ENCODE measurements around the gene ATP6V1G3. TPM values are rescaled to one million over a fixed set of nuclear protein-coding genes. Genes with fewer than 3 reads are reported as not detected.
"Not testable (repeated sequence)": the region's sequence is repeated elsewhere in the genome, so short reads cannot be mapped to it uniquely, and the experiment has no call there.

Gene ATP6V1G3
- total RNA-seq, 4 donors from 2014 or later = not detected

GRCh38 chr1:198480876-198481275 is 59.6 kb downstream of the ATP6V1G3 start:
- DNase-seq = no peak
- TF ChIP-seq POLR2A (IDR thresholded peaks at IDR 0.05) (no peak), CTCF (IDR thresholded peaks at IDR 0.05) (no peak), EP300 (IDR thresholded peaks at IDR 0.05; ENCODE audit: low read depth) (no peak), POLR2AphosphoS5 (IDR thresholded peaks at IDR 0.05) (no peak)
- in situ Hi-C loops (cut with MboI; ENCODE audit: low pct_ligation_motif_present in 1 of 4, low pct_unique_long_range_greater_than_20kb in 1 of 4, low sequenced_read_pairs in 3 of 4) (no loop called here), intact Hi-C loops (cut with DNase I; ENCODE audit: low total_unique reads) (no loop called here)
- peaks cover 0 to 20% (median 0%) of the 10 kb centered on the region in 4 donors for H3K4me1 ChIP-seq
- no peaks in the 10 kb centered on the region for H3K27me3 ChIP-seq
- no peaks in the 10 kb centered on the region for H3K36me3 ChIP-seq
- H3K4me3 ChIP-seq = no peak overlapping the region
- no peaks in the 10 kb centered on the region for H3K9me3 ChIP-seq
- 44 to 57% methylated on average over 2 of the region's 2 CpGs for WGBS, 2 donors (ENCODE audit: low coverage in 1 of 2)
- peak overlapping the region in 3 of 4 donors; percentile 14 to 44 (median 17) for H3K27ac ChIP-seq

- H3K27ac ChIP-seq; H3K4me3 ChIP-seq; H3K27me3 ChIP-seq; H3K9me3 ChIP-seq; H3K36me3 ChIP-seq; in situ Hi-C loops (cut with MboI; ENCODE audit: low pct_ligation_motif_present in 1 of 4, low pct_unique_long_range_greater_than_20kb in 1 of 4, low sequenced_read_pairs in 3 of 4); DNase-seq; intact Hi-C loops (cut with DNase I; ENCODE audit: low total_unique reads): not testable (repeated sequence)
- H3K4me1 ChIP-seq = peaks cover 0 to 11% (median 0%) of the 10 kb centered on the region in 4 donors
Observed at GRCh38 chr1:198477354-198477753, 63.1 kb downstream of the ATP6V1G3 start.

Other genes starting within 250 kb of the ATP6V1G3 start
- gene PTPRC, start 98.4 kb upstream of the ATP6V1G3 start, total RNA-seq = 10 to 100 TPM in 3 of 4 donors, 1 to 10 TPM in 1; 6.4 to 50.7 (median 25.6) TPM

Measured in transverse colon (tissue), 4 donors.